Activated T-helper 17 cell treated with anti-CD3 and anti-CD28 coated beads, Interleukin-2, amount 50 U/mL, for 72 hours (primary cell): ENCODE data around the gene MICAL3. TPM values are rescaled to one million over a fixed set of nuclear protein-coding genes. Genes with fewer than 3 reads are reported as not detected.

ENCODE experiments used
- ATAC-seq: fragments of 150-1000 bp; cut with Tn5 transposase; replicated peaks from 2 replicates; pipeline ENCODE4 v1.10.0; 2021; ENCODE audit warnings: mild to moderate bottlenecking, moderate library complexity
- H3K27ac Mint-ChIP-seq: one replicate; pipeline ENCODE4 v1.8.0; 2022; ENCODE audit warnings: mixed read lengths
- H3K27me3 Mint-ChIP-seq: one replicate; pipeline ENCODE4 v1.8.0; 2022; ENCODE audit warnings: mixed read lengths
- H3K36me3 Mint-ChIP-seq: one replicate; pipeline ENCODE4 v1.8.0; 2022; ENCODE audit warnings: low read depth, mild to moderate bottlenecking, mixed read lengths
- H3K4me1 Mint-ChIP-seq: one replicate; pipeline ENCODE4 v1.8.0; 2022; ENCODE audit warnings: mixed read lengths
- H3K4me3 Mint-ChIP-seq: one replicate; pipeline ENCODE4 v1.8.0; 2022; ENCODE audit warnings: mild to moderate bottlenecking, mixed read lengths
- H3K9me3 Mint-ChIP-seq: one replicate; pipeline ENCODE4 v1.8.0; 2022; ENCODE audit warnings: mixed read lengths
- total RNA-seq, 2 donors: library from RNA; stranded (reverse); gene quantifications; one replicate each; pipeline ENCODE4 v1.2.3, GENCODE V29; 2022

The MICAL3 gene
- total RNA-seq, 2 donors from 2014 or later: 28.7 to 38.5 TPM

GRCh38 chr22:17777717-17778044 is 246.7 kb downstream of the MICAL3 start:
- peak overlapping the region; percentile 97 for H3K27ac Mint-ChIP-seq

GRCh38 chr22:17777005-17777716 is 247.2 kb downstream of the MICAL3 start:
- Mint-ChIP-seq H3K4me3 (peak overlapping the region; percentile 93), H3K27me3 (no peaks in the 10 kb centered on the region), H3K27ac (peak overlapping the region; percentile 97), H3K9me3 (no peaks in the 10 kb centered on the region), H3K4me1 (peaks cover 47% of the 10 kb centered on the region), H3K36me3 (no peaks in the 10 kb centered on the region)
- peak; percentile 66 for ATAC-seq

More at GRCh38 chr22:17777717-17778044, 246.7 kb downstream of the MICAL3 start:
- Mint-ChIP-seq H3K27me3 (no peaks in the 10 kb centered on the region), H3K36me3 (no peaks in the 10 kb centered on the region), H3K9me3 (no peaks in the 10 kb centered on the region), H3K4me1 (peaks cover 45% of the 10 kb centered on the region), H3K4me3 (peak overlapping the region; percentile 93)
- ATAC-seq: no peak

DNA sequence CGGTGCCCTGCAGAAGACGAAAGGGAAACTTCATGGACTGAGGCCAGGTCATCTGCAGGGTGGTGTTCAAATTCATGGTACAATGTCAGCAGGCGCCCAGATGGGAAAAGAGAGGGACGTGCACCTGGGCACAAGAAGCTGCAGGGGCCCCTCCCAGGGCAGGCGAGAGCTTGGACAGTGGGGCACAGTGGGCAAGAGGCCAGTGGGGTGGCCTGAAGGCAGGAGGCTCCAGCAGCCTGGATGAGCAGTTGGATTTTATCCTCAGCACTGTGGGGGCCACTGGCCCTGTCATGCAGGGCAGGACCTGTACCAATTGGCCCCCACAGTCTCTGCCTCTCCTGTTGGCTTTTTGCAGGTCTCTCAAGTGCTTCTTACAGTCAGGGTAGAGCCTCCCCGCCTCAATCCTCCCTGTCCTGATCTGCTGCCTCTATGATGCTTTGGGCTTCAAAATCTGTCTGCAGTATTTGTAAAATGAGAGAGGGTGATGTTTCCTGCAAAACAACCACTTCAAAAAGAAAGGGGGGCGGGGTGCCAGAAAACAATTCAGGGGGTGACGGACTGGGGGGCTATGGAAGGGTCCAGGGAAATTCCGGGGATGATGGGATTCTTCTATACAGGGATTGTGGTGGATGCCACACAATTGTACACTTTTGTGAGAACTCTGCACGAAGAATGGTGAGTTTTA is 248.4 kb downstream of the MICAL3 start:
- Mint-ChIP-seq H3K4me3 (peak overlapping the region; percentile 93), H3K27ac (peak overlapping the region; percentile 73), H3K4me1 (peaks cover 49% of the 10 kb centered on the region), H3K27me3 (no peaks in the 10 kb centered on the region), H3K36me3 (no peaks in the 10 kb centered on the region), H3K9me3 (no peaks in the 10 kb centered on the region)
- no peak for ATAC-seq

DNA sequence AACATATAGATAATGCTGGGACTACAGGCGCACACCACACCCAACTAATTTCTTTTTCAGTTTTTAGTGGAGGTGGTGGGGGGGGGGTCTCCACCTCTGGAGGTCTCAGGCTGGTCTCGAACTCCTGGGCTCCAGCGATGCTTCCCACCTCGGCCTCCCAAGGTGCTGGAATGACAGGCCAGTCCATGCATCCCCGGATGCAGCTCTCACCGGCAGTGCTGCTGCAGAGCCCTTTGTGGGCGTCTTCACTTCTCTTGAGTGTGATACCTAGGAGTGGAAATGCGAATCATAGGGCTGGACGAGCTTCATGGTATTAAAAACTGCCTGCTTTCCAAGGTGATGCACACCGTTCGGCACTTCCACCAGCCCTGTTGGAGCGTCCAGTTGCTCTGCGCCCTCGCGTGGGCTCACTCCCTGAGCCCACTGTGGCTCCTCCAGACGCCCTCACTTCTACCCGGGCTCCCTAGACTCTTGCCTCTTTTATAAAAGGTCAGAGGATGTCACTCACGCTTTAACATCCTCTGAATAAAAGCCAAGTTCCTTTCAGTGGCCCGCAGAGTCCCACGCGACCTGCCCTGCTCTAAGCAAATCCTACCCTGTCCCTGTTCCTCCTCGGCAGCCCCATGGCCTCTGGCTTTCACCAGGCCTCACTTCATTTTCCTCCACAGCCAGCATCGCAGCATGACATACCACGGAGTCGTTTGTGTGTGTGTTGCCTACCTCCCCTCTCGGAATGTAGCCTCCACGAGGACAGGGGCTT is 249.3 kb downstream of the MICAL3 start:
- H3K9me3 Mint-ChIP-seq: no peaks in the 10 kb centered on the region
- no peak for ATAC-seq
- H3K36me3 Mint-ChIP-seq: no peaks in the 10 kb centered on the region
- H3K4me1 Mint-ChIP-seq: peaks cover 46% of the 10 kb centered on the region
- no peak overlapping the region for H3K27ac Mint-ChIP-seq
- H3K4me3 Mint-ChIP-seq: peak overlapping the region; percentile 93
- peaks cover 3% of the 10 kb centered on the region for H3K27me3 Mint-ChIP-seq

DNA sequence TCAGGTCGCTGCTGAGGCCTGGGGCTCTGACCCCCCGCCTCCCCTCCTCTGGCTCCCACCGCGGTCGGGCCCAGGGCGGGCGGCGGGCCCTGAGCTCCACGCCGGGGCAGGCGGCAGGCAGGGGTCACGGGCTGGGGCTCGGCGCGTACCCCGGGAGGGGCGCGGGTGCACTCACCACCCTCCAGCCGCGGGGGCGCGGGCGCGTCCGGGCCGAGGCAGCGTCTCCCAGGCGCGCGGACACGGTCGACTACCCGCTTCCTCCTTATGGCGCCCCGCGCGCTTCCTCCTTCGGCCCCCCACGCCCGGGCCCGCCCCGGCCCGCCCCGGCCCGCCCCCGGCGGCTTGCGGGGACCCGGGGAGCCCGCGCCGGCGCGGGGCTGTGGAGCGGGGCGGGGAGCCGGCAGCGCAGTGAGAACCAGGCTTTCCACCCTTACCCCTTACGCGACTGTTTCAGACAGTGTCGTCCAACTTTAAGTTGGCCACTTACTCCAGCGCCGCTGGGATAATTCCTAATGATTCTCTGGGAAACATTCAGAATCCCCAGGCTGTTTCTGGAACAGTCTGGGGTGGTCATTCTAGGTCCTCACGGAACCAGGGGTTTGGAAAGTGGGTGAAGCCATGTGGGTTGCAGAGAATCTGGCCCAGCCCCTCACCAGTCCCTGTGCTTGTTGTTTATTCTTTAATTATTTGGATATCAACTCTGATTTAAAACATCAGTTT is 250.0 kb downstream of the MICAL3 start, which contains the start of gene BID:
TSS of gene BID (minus strand) at position 264 of the 720 bp plus-strand sequence. CDS start 24,353 bp downstream, outside the sequence.
- H3K27ac Mint-ChIP-seq: no peak within 1 kb of the TSS
- peak within 1 kb of the TSS; percentile 93 for H3K4me3 Mint-ChIP-seq
- H3K36me3 Mint-ChIP-seq: no peaks in the 10 kb centered on the region
- no peaks in the 10 kb centered on the region for H3K9me3 Mint-ChIP-seq
- peaks cover 41% of the 10 kb centered on the region for H3K4me1 Mint-ChIP-seq
- H3K27me3 Mint-ChIP-seq: peaks cover 3% of the 10 kb centered on the region
- peak; percentile 13 for ATAC-seq

DNA sequence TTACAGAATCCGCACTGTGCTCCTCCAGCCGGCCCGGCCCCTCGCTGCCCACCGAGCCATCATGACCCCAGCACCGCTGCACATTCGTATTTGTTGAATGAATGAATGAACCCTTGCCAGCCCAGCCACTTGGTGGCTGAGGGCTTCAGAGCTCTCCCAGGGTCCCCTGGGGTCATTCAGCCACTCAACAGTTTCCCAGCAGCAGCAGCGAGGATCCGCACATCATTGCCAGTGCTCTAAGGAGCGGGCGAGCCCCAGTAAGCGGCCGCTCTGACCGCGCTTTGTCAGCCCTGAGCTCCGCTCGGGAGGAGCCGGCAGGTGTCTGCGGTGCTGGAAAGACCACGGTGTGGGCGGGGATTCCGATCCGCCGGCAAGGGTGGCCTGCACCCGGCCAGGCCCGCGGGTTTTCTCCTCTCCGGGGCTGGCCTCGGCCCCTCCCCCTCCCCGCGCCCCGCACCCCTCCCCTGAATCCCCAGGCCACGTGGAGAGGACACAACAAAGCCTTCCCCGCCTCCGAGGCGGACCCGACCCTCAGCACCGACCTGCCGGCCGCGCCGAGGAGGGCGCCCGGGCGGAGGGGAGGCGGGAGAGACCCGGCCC is 250.7 kb downstream of the MICAL3 start:
- peaks cover 35% of the 10 kb centered on the region for H3K4me1 Mint-ChIP-seq
- peak; percentile 61 for ATAC-seq
- peak overlapping the region; percentile 77 for H3K4me3 Mint-ChIP-seq
- H3K9me3 Mint-ChIP-seq: no peaks in the 10 kb centered on the region
- H3K36me3 Mint-ChIP-seq: no peaks in the 10 kb centered on the region
- no peak overlapping the region for H3K27ac Mint-ChIP-seq
- H3K27me3 Mint-ChIP-seq: peaks cover 3% of the 10 kb centered on the region

DNA sequence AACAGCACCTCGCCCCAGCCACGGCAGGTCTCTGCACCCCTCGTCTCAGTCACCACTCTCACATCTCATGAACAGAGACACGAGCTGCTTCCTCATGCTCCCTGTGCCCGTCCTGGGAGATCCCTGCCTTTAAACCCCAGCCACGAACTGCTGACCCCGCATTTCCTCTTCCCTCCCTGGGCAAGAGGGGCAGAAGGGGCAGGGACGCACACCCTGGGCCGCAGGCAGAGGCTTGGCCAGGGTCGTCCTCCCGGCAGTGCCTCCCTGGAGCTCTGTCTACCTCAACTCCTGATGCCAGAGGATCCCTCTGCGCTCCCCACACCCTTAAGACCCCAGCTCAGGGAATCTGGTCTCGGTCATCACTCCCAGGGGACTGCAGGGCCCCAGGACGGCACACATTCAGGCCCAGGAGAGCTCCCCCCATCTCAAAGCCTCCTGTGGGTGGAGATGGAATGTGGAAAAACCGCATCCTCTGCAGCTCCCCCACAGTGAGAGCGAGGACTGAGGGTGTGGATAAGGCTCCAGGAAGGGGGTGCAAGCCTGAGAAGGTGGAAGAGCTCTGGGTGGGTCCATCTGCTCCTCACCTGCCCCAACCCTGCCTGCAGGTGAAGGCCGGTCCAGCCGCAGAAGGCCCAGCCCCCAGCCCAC is 251.3 kb downstream of the MICAL3 start:
- Mint-ChIP-seq H3K4me3 (peak overlapping the region; percentile 77), H3K9me3 (no peaks in the 10 kb centered on the region), H3K4me1 (peaks cover 35% of the 10 kb centered on the region), H3K27ac (no peak overlapping the region), H3K36me3 (no peaks in the 10 kb centered on the region), H3K27me3 (peaks cover 3% of the 10 kb centered on the region)
- ATAC-seq: no peak

- Mint-ChIP-seq H3K27me3 (peaks cover 3% of the 10 kb centered on the region), H3K4me1 (peaks cover 42% of the 10 kb centered on the region), H3K9me3 (no peaks in the 10 kb centered on the region), H3K36me3 (peaks cover 4% of the 10 kb centered on the region), H3K4me3 (peak overlapping the region; percentile 77), H3K27ac (no peak overlapping the region)
- no peak for ATAC-seq
Measured at GRCh38 chr22:17772249-17772957, 252.0 kb downstream of the MICAL3 start.

GRCh38 chr22:17770180-17771077 is 253.9 kb downstream of the MICAL3 start:
- peaks cover 33% of the 10 kb centered on the region for H3K4me1 Mint-ChIP-seq

DNA sequence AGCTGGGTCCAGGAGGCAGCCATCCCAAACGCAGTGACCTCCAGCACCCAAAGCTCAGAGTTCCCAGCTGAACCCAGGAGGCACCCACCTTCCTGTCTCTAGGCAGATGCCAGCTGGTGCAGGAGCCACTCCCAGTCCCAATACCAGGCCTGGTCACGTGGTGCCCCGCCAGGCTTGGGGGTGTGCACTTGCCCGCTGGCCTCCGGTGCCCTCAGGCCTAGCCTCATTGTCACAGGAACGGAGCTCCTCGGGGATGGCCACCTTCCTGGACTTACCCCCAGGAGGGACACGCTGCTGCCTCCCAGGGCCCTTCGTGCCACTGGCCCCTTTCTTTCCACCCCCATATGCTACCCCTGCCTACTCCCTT is 254.7 kb downstream of the MICAL3 start:
- no peak overlapping the region for H3K27ac Mint-ChIP-seq
- peaks cover 30% of the 10 kb centered on the region for H3K4me1 Mint-ChIP-seq
- no peak overlapping the region for H3K4me3 Mint-ChIP-seq
- peaks cover 6% of the 10 kb centered on the region for H3K36me3 Mint-ChIP-seq
- no peak for ATAC-seq
- no peaks in the 10 kb centered on the region for H3K9me3 Mint-ChIP-seq
- H3K27me3 Mint-ChIP-seq: peaks cover 3% of the 10 kb centered on the region

More at GRCh38 chr22:17770180-17771077, 253.9 kb downstream of the MICAL3 start:
- Mint-ChIP-seq H3K4me3 (no peak overlapping the region), H3K27me3 (peaks cover 3% of the 10 kb centered on the region), H3K27ac (no peak overlapping the region), H3K36me3 (peaks cover 6% of the 10 kb centered on the region), H3K9me3 (no peaks in the 10 kb centered on the region)
- ATAC-seq: no peak

DNA sequence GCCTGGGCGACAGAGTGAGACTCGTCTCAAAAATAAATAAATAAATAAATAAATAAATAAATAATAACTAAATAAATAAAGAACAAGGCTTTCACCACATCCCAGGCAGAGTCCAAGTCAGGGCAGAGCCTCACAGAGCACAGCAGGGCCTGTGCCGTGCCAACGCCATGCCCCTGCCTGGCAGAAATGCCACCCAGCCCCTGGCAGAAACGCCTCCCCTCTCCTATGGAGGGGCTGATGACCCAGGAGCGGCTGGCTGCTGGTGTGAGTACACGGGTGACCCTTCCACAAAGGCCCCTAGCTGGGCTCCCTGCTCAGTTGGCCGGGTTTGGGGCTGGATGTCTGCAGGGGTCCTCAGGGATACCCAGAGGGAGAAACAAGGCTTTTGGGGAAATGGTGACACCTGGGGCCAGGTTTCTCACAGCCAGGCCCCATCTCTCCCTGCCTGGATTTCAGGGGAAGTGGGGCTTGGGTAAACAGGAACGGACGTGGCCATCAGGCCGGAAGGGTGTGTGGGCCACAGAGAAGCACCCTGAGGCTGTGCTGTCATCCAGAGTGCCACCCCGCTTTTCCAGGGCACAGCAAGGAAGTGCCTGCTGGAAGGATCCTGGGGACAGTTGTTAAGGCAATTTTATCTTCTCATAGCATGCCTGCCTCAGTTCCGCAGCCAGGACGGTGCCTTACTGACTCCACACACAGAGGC is 255.2 kb downstream of the MICAL3 start:
- H3K4me1 Mint-ChIP-seq: peaks cover 32% of the 10 kb centered on the region
- no peaks in the 10 kb centered on the region for H3K9me3 Mint-ChIP-seq
- peaks cover 3% of the 10 kb centered on the region for H3K27me3 Mint-ChIP-seq
- ATAC-seq: no peak
- no peak overlapping the region for H3K4me3 Mint-ChIP-seq
- H3K27ac Mint-ChIP-seq: no peak overlapping the region
- H3K36me3 Mint-ChIP-seq: peaks cover 6% of the 10 kb centered on the region
